NT2/D1 (cell line): ENCODE results near the gene EXOSC10.

ENCODE experiments used
- DNase-seq: peaks from one replicate; pipeline ENCODE4 v3.0.0-alpha.2; 2011; ENCODE audit warnings: low read depth, low spot score
- H3K27me3 ChIP-seq: 2 replicates; pipeline ENCODE4 v1.6.0; 2011; ENCODE audit warnings: mild to moderate bottlenecking; ENCODE audit not compliant: insufficient read length, insufficient read depth
- H3K36me3 ChIP-seq: 2 replicates; pipeline ENCODE4 v1.6.1; 2011; ENCODE audit warnings: mild to moderate bottlenecking, low read length, mixed read lengths; ENCODE audit not compliant: insufficient read depth, insufficient read length
- H3K4me1 ChIP-seq: 2 replicates; pipeline ENCODE4 v1.5.1; 2011; ENCODE audit not compliant: insufficient read depth, insufficient read length
- H3K4me3 ChIP-seq: 2 replicates; pipeline ENCODE4 v1.5.1; 2011; ENCODE audit warnings: low read depth; ENCODE audit not compliant: insufficient read length
- H3K9ac ChIP-seq: 2 replicates; pipeline ENCODE4 v1.6.0; 2011; ENCODE audit warnings: low read depth; ENCODE audit not compliant: insufficient read length
- H3K9me3 ChIP-seq: 2 replicates; pipeline ENCODE4 v1.5.1; 2011; ENCODE audit warnings: mild to moderate bottlenecking, low read length; ENCODE audit not compliant: insufficient read depth
- SUZ12 ChIP-seq: IDR thresholded peaks from 2 replicates; pipeline ENCODE4 v1.6.1; 2011; ENCODE audit not compliant: insufficient read length, insufficient read depth; ENCODE audit errors: extremely low read depth
- YY1 ChIP-seq: IDR thresholded peaks from 2 replicates; pipeline ENCODE4 v1.6.1; 2011; ENCODE audit not compliant: insufficient read length, insufficient read depth
- ZNF274 ChIP-seq: IDR thresholded peaks from 2 replicates; pipeline ENCODE4 v1.6.1; 2011; ENCODE audit warnings: mild to moderate bottlenecking, low read depth, low read length

Gene EXOSC10

GRCh38 chr1:11130406-11130805 lies 30.7 kb upstream of the EXOSC10 start:
- no peaks in the 10 kb centered on the region for H3K9me3 ChIP-seq
- no peak overlapping the region for H3K9ac ChIP-seq
- H3K4me3 ChIP-seq, result no peak overlapping the region
- TF ChIP-seq ZNF274, result no peak
- no peak for TF ChIP-seq YY1
- TF ChIP-seq SUZ12, result no peak
- H3K27me3 ChIP-seq, result no peaks in the 10 kb centered on the region
- H3K4me1 ChIP-seq, result no peaks in the 10 kb centered on the region
- DNase-seq, result no peak
- peaks cover 81% of the 10 kb centered on the region for H3K36me3 ChIP-seq

- DNase-seq, result no peak
- TF ChIP-seq ZNF274 (no peak), SUZ12 (no peak), YY1 (no peak)
- Histone ChIP-seq H3K4me3 (no peak overlapping the region), H3K4me1 (no peaks in the 10 kb centered on the region), H3K27me3 (no peaks in the 10 kb centered on the region), H3K9ac (no peak overlapping the region), H3K9me3 (no peaks in the 10 kb centered on the region), H3K36me3 (peaks cover 84% of the 10 kb centered on the region)
These were observed 30.2 kb upstream of the EXOSC10 start for GRCh38 chr1:11129649-11130390.

- Histone ChIP-seq H3K36me3 (peaks cover 79% of the 10 kb centered on the region), H3K27me3 (no peaks in the 10 kb centered on the region), H3K4me1 (no peaks in the 10 kb centered on the region), H3K4me3 (no peak overlapping the region), H3K9me3 (no peaks in the 10 kb centered on the region), H3K9ac (no peak overlapping the region)
- no peak for TF ChIP-seq YY1
- TF ChIP-seq SUZ12, result no peak
- TF ChIP-seq ZNF274, result no peak
- DNase-seq, result no peak
These were observed 26.9 kb upstream of the EXOSC10 start for GRCh38 chr1:11126569-11126968.

- H3K36me3 ChIP-seq, result peaks cover 78% of the 10 kb centered on the region
- H3K4me1 ChIP-seq, result no peaks in the 10 kb centered on the region
- H3K9me3 ChIP-seq, result no peaks in the 10 kb centered on the region
- H3K9ac ChIP-seq, result no peak overlapping the region
- TF ChIP-seq SUZ12 (no peak), YY1 (no peak), ZNF274 (no peak)
- no peak overlapping the region for H3K4me3 ChIP-seq
- DNase-seq, result no peak
- no peaks in the 10 kb centered on the region for H3K27me3 ChIP-seq
These were observed 26.3 kb upstream of the EXOSC10 start for GRCh38 chr1:11125931-11126330.

- no peak overlapping the region for H3K4me3 ChIP-seq
- TF ChIP-seq YY1 (no peak), SUZ12 (no peak)
- H3K4me1 ChIP-seq, result no peaks in the 10 kb centered on the region
- no peak for DNase-seq
- no peak overlapping the region for H3K9ac ChIP-seq
- no peaks in the 10 kb centered on the region for H3K27me3 ChIP-seq
- peaks cover 73% of the 10 kb centered on the region for H3K36me3 ChIP-seq
- H3K9me3 ChIP-seq, result no peaks in the 10 kb centered on the region
These were observed 25.3 kb upstream of the EXOSC10 start for GRCh38 chr1:11124965-11125364.

GRCh38 chr1:11116318-11116717 lies 16.6 kb upstream of the EXOSC10 start:
- no peak for DNase-seq
- H3K27me3 ChIP-seq, result no peaks in the 10 kb centered on the region
- TF ChIP-seq SUZ12 (no peak), YY1 (no peak), ZNF274 (no peak)
- no peak overlapping the region for H3K4me3 ChIP-seq
- H3K4me1 ChIP-seq, result no peaks in the 10 kb centered on the region
- H3K9ac ChIP-seq, result no peak overlapping the region
- H3K9me3 ChIP-seq, result no peaks in the 10 kb centered on the region
- H3K36me3 ChIP-seq, result peaks cover 56% of the 10 kb centered on the region

- Histone ChIP-seq H3K27me3 (no peaks in the 10 kb centered on the region), H3K4me1 (no peaks in the 10 kb centered on the region), H3K9me3 (no peaks in the 10 kb centered on the region), H3K4me3 (no peak overlapping the region), H3K36me3 (peaks cover 56% of the 10 kb centered on the region), H3K9ac (no peak overlapping the region)
- DNase-seq, result no peak
- TF ChIP-seq ZNF274, result no peak
- TF ChIP-seq SUZ12, result no peak
- no peak for TF ChIP-seq YY1
These were observed 15.3 kb upstream of the EXOSC10 start for GRCh38 chr1:11114966-11115365.
